Measurements from ENCODE around the gene ZNF488. TPM values are rescaled to one million over a fixed set of nuclear protein-coding genes. Genes with fewer than 3 reads are reported as not detected.

Gene ZNF488
- total and polyA plus RNA-seq, 9 donors, result 0.15 to 0.57 (median 0.25) TPM

- Histone ChIP-seq H3K4me3 (no peak overlapping the region), H3K36me3 (no peaks in the 10 kb centered on the region), H3K27ac (no peak overlapping the region), H3K4me1 (ENCODE audit: insufficient read depth) (no peaks in the 10 kb centered on the region), H3K27me3 (no peaks in the 10 kb centered on the region), H3K9me3 (no peaks in the 10 kb centered on the region)
- DNase-seq, result no peak
- intact Hi-C loops (cut with DNase I), result no loop called here
- no peak for TF ChIP-seq EP300 (IDR thresholded peaks at IDR 0.05)
- TF ChIP-seq POLR2A (IDR thresholded peaks at IDR 0.05), result no peak
- WGBS, 3 donors, result 95 to 100% (median 99%) methylated on average over 2 of the region's 2 CpGs
Measured at GRCh38 chr10:47414227-47414592, 30.1 kb upstream of the ZNF488 start.

GRCh38 chr10:47413531-47414226, 29.6 kb upstream of the ZNF488 start:
- TF ChIP-seq EP300 (IDR thresholded peaks at IDR 0.05) (no peak), CTCF (IDR thresholded peaks at IDR 0.05) (no peak), POLR2A (IDR thresholded peaks at IDR 0.05) (no peak)
- WGBS, 3 donors, result 79 to 81% (median 80%) methylated on average over 14 of the region's 14 CpGs
- no peaks in the 10 kb centered on the region for H3K27me3 ChIP-seq
- H3K27ac ChIP-seq, result no peak overlapping the region
- no peaks in the 10 kb centered on the region for H3K36me3 ChIP-seq
- H3K4me3 ChIP-seq, result no peak overlapping the region
- DNase-seq, result no peak
- intact Hi-C loops (cut with DNase I), result no loop called here
- H3K4me1 ChIP-seq (ENCODE audit: insufficient read depth), result no peaks in the 10 kb centered on the region
- H3K9me3 ChIP-seq, result no peaks in the 10 kb centered on the region

GRCh38 chr10:47412869-47413268, 28.8 kb upstream of the ZNF488 start:
- Histone ChIP-seq H3K27me3 (no peaks in the 10 kb centered on the region), H3K36me3 (no peaks in the 10 kb centered on the region), H3K4me3 (no peak overlapping the region), H3K9me3 (no peaks in the 10 kb centered on the region), H3K27ac (no peak overlapping the region), H3K4me1 (ENCODE audit: insufficient read depth) (no peaks in the 10 kb centered on the region)
- WGBS, 3 donors, result 80 to 81% (median 80%) methylated on average over 2 of the region's 2 CpGs
- intact Hi-C loops (cut with DNase I), result no loop called here
- TF ChIP-seq EP300 (IDR thresholded peaks at IDR 0.05) (no peak), POLR2A (IDR thresholded peaks at IDR 0.05) (no peak), CTCF (IDR thresholded peaks at IDR 0.05) (no peak)
- DNase-seq, result no peak

GRCh38 chr10:47412177-47412730, 28.2 kb upstream of the ZNF488 start:
- no peak overlapping the region for H3K4me3 ChIP-seq
- TF ChIP-seq CTCF (IDR thresholded peaks at IDR 0.05) (no peak), POLR2A (IDR thresholded peaks at IDR 0.05) (no peak), EP300 (IDR thresholded peaks at IDR 0.05) (no peak)
- intact Hi-C loops (cut with DNase I), result no loop called here
- no peaks in the 10 kb centered on the region for H3K4me1 ChIP-seq (ENCODE audit: insufficient read depth)
- no peaks in the 10 kb centered on the region for H3K27me3 ChIP-seq
- no peak overlapping the region for H3K27ac ChIP-seq
- H3K9me3 ChIP-seq, result no peaks in the 10 kb centered on the region
- H3K36me3 ChIP-seq, result no peaks in the 10 kb centered on the region
- no peak for DNase-seq
- 90 to 93% (median 91%) methylated on average over 5 of the region's 5 CpGs for WGBS, 3 donors

- intact Hi-C loops (cut with DNase I), result no loop called here
- H3K9me3 ChIP-seq, result no peaks in the 10 kb centered on the region
- no peaks in the 10 kb centered on the region for H3K4me1 ChIP-seq (ENCODE audit: insufficient read depth)
- H3K4me3 ChIP-seq, result no peak overlapping the region
- TF ChIP-seq POLR2A (IDR thresholded peaks at IDR 0.05), result no peak
- TF ChIP-seq EP300 (IDR thresholded peaks at IDR 0.05), result no peak
- TF ChIP-seq CTCF (IDR thresholded peaks at IDR 0.05), result no peak
- H3K36me3 ChIP-seq, result no peaks in the 10 kb centered on the region
- DNase-seq, result no peak
- H3K27me3 ChIP-seq, result no peaks in the 10 kb centered on the region
- no peak overlapping the region for H3K27ac ChIP-seq
- 63 to 77% (median 66%) methylated on average over 4 of the region's 4 CpGs for WGBS, 3 donors
Measured at GRCh38 chr10:47410862-47411261, 26.8 kb upstream of the ZNF488 start.

All from ovary (tissue), 9 donors.